Right lobe of liver (tissue), 6 donors: ENCODE data around the gene EPHA4. TPM values are rescaled to one million over a fixed set of nuclear protein-coding genes. Genes with fewer than 3 reads are reported as not detected.

Experiments
- ATAC-seq, 4 donors: fragments of 200-7000 bp; cut with Tn5 transposase; one replicate each; pipeline ENCODE4 v1.9.1; 2020; ENCODE audit warnings: mild to moderate bottlenecking in 4 of 4, moderate library complexity in 4 of 4
- DNase-seq, 3 donors: peaks; one replicate each; pipeline ENCODE4 v3.0.0-alpha.2; 2020
- H3K27ac ChIP-seq, 3 donors: fragments of 200-600 bp; one replicate each; pipeline ENCODE4 v1.8.0; 2022
- H3K27me3 ChIP-seq, 2 donors: fragments of 200-600 bp; one replicate each; pipeline ENCODE4 v1.8.0; 2022
- H3K36me3 ChIP-seq, 4 donors: fragments of 200-600 bp; sonication (generic) in 1 of 4; one replicate each; pipeline versions ENCODE4 v1.5.1 to v1.8.0; 2017 to 2022; ENCODE audit warnings: control low read depth in 1 of 4
- H3K4me1 ChIP-seq, 4 donors: fragments of 200-600 bp; sonication (generic) in 1 of 4; one replicate each; pipeline versions ENCODE4 v1.5.1 to v1.8.0; 2017 to 2022; ENCODE audit warnings: control low read depth in 1 of 4
- H3K4me3 ChIP-seq, 3 donors: fragments of 200-600 bp; one replicate each; pipeline ENCODE4 v1.8.0; 2022
- H3K9me3 ChIP-seq, 4 donors: fragments of 200-600 bp; sonication (generic) in 1 of 4; one replicate each; pipeline versions ENCODE4 v1.5.1 to v1.8.0; 2017 to 2022; ENCODE audit warnings: control low read depth in 1 of 4
- POLR2A ChIP-seq: fragments of 450-650 bp; IDR thresholded peaks from one replicate; pipeline ENCODE4 v1.6.1; 2017; ENCODE audit warnings: antibody characterized with exemption, mild to moderate bottlenecking
- WGBS: methylation state at CpG from one replicate; pipeline ENCODE4 v1.1.6; 2018; ENCODE audit warnings: low coverage, low lambda C conversion rate; ENCODE audit not compliant: insufficient coverage; ENCODE audit errors: missing lambda C conversion rate; 5-methylcytosine and 5-hydroxymethylcytosine counted together
- intact Hi-C, 2 donors: fragments of 100-400 bp; cut with DNase I; formaldehyde crosslinking; loops; one replicate each; pipeline versions ENCODE4 v1.11.2 to v1.14.1; 2022
- total RNA-seq, 6 experiments: library from RNA; depleted of rRNA in 2 of 6; stranded (reverse); fragments of >200 nt in 2 of 6; fragmentation: NEBNext Ultra II Directional in 3 of 6; extraction: Animal tissue kit (Norgen Biotek cat#: 25700) in 3 of 6; gene quantifications; one replicate each; pipeline versions ENCODE4 v1.1.0 to v1.2.4, GENCODE V29; 2016 to 2023
- TF ChIP-seq, protein P1 (sequence below), 4 donors: fragments of 200-600 bp in 3 of 4; fragments of 450-650 bp in 1 of 4; IDR thresholded peaks; one replicate each; pipeline versions ENCODE4 v1.5.1 to v1.8.0; 2016 to 2022; ENCODE audit warnings: antibody characterized with exemption in 4 of 4, mild to moderate bottlenecking in 2 of 4
- donor health status: DM: no; HTN: yes; CAD: no.
- donor health status: DM: no; HTN: no; CAD: no.
- donor health status: DM: no; HTN: no; CAD: no.
- donor health status: DM: no; HTN: yes; CAD: no.
- donor health status: DM: no; HTN: yes; CAD: no.

EPHA4 gene
- total RNA-seq, 6 experiments from 2014 or later = 0.61 to 2.9 (median 1.0) TPM

DNA sequence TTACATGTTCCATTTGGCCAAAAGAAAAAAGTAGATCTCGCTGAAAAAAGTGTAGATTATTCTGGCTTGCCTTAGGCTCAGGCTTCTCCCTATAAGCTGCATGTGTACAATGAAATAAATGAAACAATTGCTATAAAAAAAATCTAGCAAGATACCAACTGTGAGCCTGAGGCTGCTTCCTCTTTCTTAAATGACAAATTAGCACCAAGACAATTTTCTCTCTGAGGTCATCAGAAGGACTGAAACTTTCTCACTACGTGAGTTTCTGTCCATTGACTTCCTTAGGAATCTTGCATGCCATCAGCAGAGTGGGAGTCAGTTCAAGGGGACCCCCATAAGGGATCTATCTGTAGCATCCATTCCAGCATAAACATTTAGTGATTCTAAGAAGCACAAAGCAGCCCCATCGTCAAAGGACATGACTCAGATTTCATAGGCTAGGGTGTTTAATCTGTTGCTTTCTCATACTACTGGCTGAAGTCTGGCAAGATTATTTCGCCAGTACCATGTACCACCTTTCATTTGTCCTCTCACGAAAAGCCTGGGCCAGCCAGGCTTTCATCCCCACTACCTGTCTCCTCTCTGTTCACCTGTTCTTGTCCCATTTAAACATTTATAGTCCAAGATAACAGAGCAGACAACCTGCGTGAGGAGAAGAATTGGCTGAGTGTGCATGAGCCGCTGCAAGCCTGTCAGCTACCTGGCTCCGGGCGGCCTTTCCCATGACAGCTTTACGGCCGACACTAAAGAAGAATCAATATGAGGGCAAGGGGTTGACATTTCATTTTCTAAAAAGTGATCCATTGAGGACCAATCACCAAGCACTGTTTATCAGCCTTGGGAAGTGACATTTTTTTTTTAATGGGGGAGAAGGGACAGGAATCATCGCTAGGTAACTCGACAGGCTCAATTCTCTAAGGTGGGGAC is 120.0 kb downstream of the EPHA4 start:
- WGBS = 49% methylated on average over 13 of the region's 13 CpGs

DNA sequence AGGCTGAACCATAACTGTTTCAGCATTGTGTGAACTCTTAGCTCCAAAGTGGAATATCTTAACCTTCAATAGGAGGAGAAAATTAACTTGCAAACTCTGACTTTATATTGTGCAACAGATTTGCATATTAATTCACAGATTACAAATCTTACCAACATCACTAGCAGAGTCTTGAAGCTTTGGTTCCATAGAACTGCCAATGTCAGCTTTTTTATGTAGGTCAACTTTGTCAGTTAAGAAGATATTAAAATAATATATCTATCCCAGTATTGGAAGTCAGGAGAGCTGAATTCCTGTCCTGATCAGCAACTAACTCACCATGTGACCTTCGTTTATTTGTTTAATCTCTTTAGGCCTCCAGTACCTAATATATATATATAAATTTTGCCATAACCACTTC is 121.8 kb downstream of the EPHA4 start:
- no peak for ATAC-seq
- no peaks in the 10 kb centered on the region for H3K27me3 ChIP-seq
- intact Hi-C loops = no loop called here

More for the DNA sequence above, 120.0 kb downstream of the EPHA4 start:
- intact Hi-C loops = no loop called here
- Histone ChIP-seq H3K4me3 (no peak overlapping the region), H3K4me1 (no peaks in the 10 kb centered on the region), H3K27me3 (no peaks in the 10 kb centered on the region), H3K27ac (no peak overlapping the region), H3K9me3 (no peaks in the 10 kb centered on the region), H3K36me3 (no peaks in the 10 kb centered on the region)
- ATAC-seq = no peak
- no peak for TF ChIP-seq POLR2A
- TF ChIP-seq, protein P1, sequence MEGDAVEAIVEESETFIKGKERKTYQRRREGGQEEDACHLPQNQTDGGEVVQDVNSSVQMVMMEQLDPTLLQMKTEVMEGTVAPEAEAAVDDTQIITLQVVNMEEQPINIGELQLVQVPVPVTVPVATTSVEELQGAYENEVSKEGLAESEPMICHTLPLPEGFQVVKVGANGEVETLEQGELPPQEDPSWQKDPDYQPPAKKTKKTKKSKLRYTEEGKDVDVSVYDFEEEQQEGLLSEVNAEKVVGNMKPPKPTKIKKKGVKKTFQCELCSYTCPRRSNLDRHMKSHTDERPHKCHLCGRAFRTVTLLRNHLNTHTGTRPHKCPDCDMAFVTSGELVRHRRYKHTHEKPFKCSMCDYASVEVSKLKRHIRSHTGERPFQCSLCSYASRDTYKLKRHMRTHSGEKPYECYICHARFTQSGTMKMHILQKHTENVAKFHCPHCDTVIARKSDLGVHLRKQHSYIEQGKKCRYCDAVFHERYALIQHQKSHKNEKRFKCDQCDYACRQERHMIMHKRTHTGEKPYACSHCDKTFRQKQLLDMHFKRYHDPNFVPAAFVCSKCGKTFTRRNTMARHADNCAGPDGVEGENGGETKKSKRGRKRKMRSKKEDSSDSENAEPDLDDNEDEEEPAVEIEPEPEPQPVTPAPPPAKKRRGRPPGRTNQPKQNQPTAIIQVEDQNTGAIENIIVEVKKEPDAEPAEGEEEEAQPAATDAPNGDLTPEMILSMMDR (IDR thresholded peaks at IDR 0.05) = no peak
- DNase-seq = no peak

DNA sequence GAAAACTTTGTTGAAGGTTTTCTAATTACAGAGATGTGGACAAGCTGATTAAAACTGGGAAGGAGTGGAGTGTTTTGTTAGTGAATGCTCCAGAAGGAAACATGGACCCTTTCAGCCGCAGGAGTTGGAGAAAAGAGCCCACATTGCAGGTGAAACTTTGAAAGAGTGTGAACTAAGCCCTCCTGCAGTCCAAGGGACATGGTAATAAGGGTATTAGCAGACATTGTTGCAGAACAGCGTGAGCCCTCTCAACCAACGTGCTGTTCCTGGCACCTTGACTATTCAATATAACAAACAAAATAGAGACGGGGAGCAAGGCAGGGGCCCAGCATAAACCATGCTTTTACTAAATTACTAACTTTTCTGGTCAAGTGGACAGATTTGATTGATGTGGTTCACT is 122.7 kb downstream of the EPHA4 start:
- no peaks in the 10 kb centered on the region for H3K9me3 ChIP-seq
- H3K27me3 ChIP-seq = no peaks in the 10 kb centered on the region
- ATAC-seq = no peak
- DNase-seq = no peak
- no peaks in the 10 kb centered on the region for H3K36me3 ChIP-seq
- TF ChIP-seq, protein P1 (IDR thresholded peaks at IDR 0.05) = no peak
- no peak for TF ChIP-seq POLR2A
- 53% methylated on average over 4 of the region's 4 CpGs for WGBS
- H3K4me3 ChIP-seq = no peak overlapping the region
- intact Hi-C loops = no loop called here
- no peak overlapping the region for H3K27ac ChIP-seq
- H3K4me1 ChIP-seq = no peaks in the 10 kb centered on the region

More for the DNA sequence above, 121.8 kb downstream of the EPHA4 start:
- Histone ChIP-seq H3K4me1 (no peaks in the 10 kb centered on the region), H3K4me3 (no peak overlapping the region), H3K36me3 (no peaks in the 10 kb centered on the region), H3K9me3 (no peaks in the 10 kb centered on the region), H3K27ac (no peak overlapping the region)
- DNase-seq = no peak
- no peak for TF ChIP-seq POLR2A
- TF ChIP-seq, protein P1 (IDR thresholded peaks at IDR 0.05) = no peak
- 71% methylated on average over 1 of the region's 1 CpG for WGBS

DNA sequence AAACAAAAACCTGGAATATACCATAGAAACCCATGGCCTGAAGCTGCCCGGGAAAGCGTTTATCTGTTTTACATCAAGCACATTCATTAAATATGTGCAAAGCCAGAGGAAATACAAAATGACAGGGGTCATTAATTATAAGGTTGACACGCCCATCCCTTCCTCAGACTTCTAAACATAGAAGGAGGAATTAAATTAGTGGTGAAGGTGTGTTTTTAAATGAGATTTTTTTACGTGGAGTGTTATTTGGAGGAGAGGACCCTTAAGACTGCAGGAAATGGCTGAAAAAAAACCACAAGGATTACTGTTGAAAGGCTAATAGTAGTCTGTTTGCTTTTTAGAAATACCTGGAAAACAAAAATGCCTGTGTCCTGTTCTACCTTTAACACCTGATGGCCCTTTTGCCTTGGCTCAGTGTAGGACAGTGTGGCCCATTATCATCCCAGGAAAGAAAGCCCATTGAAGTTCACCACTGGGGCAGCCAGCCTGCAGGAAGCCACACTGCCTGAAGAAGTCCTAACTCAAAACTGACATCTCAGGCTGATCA is 123.2 kb downstream of the EPHA4 start:
- ATAC-seq (no peak), DNase-seq (no peak)
- Histone ChIP-seq H3K27ac (no peak overlapping the region), H3K4me3 (no peak overlapping the region), H3K9me3 (no peaks in the 10 kb centered on the region), H3K27me3 (no peaks in the 10 kb centered on the region), H3K4me1 (no peaks in the 10 kb centered on the region), H3K36me3 (no peaks in the 10 kb centered on the region)
- WGBS = 21% methylated on average over 4 of the region's 4 CpGs
- intact Hi-C loops = no loop called here
- no peak for TF ChIP-seq POLR2A
- TF ChIP-seq, protein P1 (IDR thresholded peaks at IDR 0.05) = no peak
